Measurements from ENCODE around the gene MGAT5B. TPM values are rescaled to one million over a fixed set of nuclear protein-coding genes. Genes with fewer than 3 reads are reported as not detected.
"Not testable (repeated sequence)": the region's sequence is repeated elsewhere in the genome, so short reads cannot be mapped to it uniquely, and the experiment has no call there.

The MGAT5B gene
- total RNA-seq, 4 donors from 2014 or later, result 0.12 to 0.63 TPM; not detected in 2

- no peak for DNase-seq (ENCODE audit: low spot score)
- TF ChIP-seq CTCF (IDR thresholded peaks at IDR 0.05), result no peak
- ATAC-seq (ENCODE audit: low FRiP score), result no peak
Observed at GRCh38 chr17:76847031-76847430, 21.2 kb upstream of the MGAT5B start.

- DNase-seq (ENCODE audit: low spot score), result no peak
- ATAC-seq (ENCODE audit: low FRiP score), result no peak
- TF ChIP-seq CTCF (IDR thresholded peaks at IDR 0.05), result no peak
Observed at GRCh38 chr17:76848670-76849069, 19.5 kb upstream of the MGAT5B start.

- DNase-seq (ENCODE audit: low spot score); ATAC-seq (ENCODE audit: low FRiP score): not testable (repeated sequence)
Observed at GRCh38 chr17:76849160-76849559, 19.0 kb upstream of the MGAT5B start.

- DNase-seq (ENCODE audit: low spot score), result no peak
- no peak for TF ChIP-seq CTCF (IDR thresholded peaks at IDR 0.05)
- no peak for ATAC-seq (ENCODE audit: low FRiP score)
Observed at GRCh38 chr17:76852843-76853242, 15.4 kb upstream of the MGAT5B start.

- no peak for ATAC-seq (ENCODE audit: low FRiP score)
- TF ChIP-seq CTCF (IDR thresholded peaks at IDR 0.05), result no peak
Observed at GRCh38 chr17:76855105-76855504, 13.1 kb upstream of the MGAT5B start.

GRCh38 chr17:76862079-76862478 is 6.1 kb upstream of the MGAT5B start:
- no peak for TF ChIP-seq CTCF (IDR thresholded peaks at IDR 0.05)
- ATAC-seq (ENCODE audit: low FRiP score) (no peak), DNase-seq (ENCODE audit: low spot score) (no peak)

More at GRCh38 chr17:76855105-76855504, 13.1 kb upstream of the MGAT5B start:
- DNase-seq (ENCODE audit: low spot score), result no peak

GRCh38 chr17:76862494-76862893 is 5.7 kb upstream of the MGAT5B start:
- no peak for DNase-seq (ENCODE audit: low spot score)
- ATAC-seq (ENCODE audit: low FRiP score), result no peak
- no peak for TF ChIP-seq CTCF (IDR thresholded peaks at IDR 0.05)

- no peak for TF ChIP-seq CTCF (IDR thresholded peaks at IDR 0.05)
- ATAC-seq (ENCODE audit: low FRiP score), result no peak
- DNase-seq (ENCODE audit: low spot score), result no peak
Observed at GRCh38 chr17:76864024-76864423, 4.2 kb upstream of the MGAT5B start.

Data from omental fat pad (tissue), 4 donors.